ENCODE results near the gene ITFG1. TPM values are rescaled to one million over a fixed set of nuclear protein-coding genes. Genes with fewer than 3 reads are reported as not detected.

ITFG1 gene
- total and polyA plus RNA-seq, 2 of the 13 experiments (the other 11 are each of a cell fraction or from before 2014, with no cell fraction given), result 74.5 to 150 TPM

GRCh38 chr16:47492428-47493377 lies 31.8 kb upstream of the ITFG1 start (continued):
- peak; percentile 76 for TF ChIP-seq XRCC5 (optimal IDR thresholded peaks at IDR 0.05; ENCODE audit: low read length)
- TF ChIP-seq ZNF761 (CRISPR knock-in tag; conservative IDR thresholded peaks at IDR 0.05), result no peak
- no peak for TF ChIP-seq ONECUT2 (CRISPR knock-in tag; IDR thresholded peaks at IDR 0.05)
- TF ChIP-seq RBAK (CRISPR knock-in tag; IDR thresholded peaks at IDR 0.05), result no peak
- TF ChIP-seq PREB (CRISPR knock-in tag; IDR thresholded peaks at IDR 0.05), result no peak
- no peak for TF ChIP-seq FOXP1 (IDR thresholded peaks at IDR 0.05)
- peak; percentile 67 for TF ChIP-seq FOXP1 (CRISPR knock-in tag; IDR thresholded peaks at IDR 0.05)
- TF ChIP-seq TAF1 (CRISPR knock-in tag; IDR thresholded peaks at IDR 0.05), result peak; percentile 58
- no peak for TF ChIP-seq SIN3A (IDR thresholded peaks at IDR 0.05; ENCODE audit: borderline replicate concordance, low read depth, low read length)
- peak; percentile 86 for TF ChIP-seq HDAC1 (CRISPR knock-in tag; IDR thresholded peaks at IDR 0.05)
- TF ChIP-seq ZSCAN20 (CRISPR knock-in tag; IDR thresholded peaks at IDR 0.05; ENCODE audit: borderline replicate concordance), result no peak
- no peak for TF ChIP-seq ARID3A (IDR thresholded peaks at IDR 0.05; ENCODE audit: low read depth, low read length)
- TF ChIP-seq IKZF5 (CRISPR knock-in tag; IDR thresholded peaks at IDR 0.05), result peak; percentile 89
- no peak for TF ChIP-seq MNT (IDR thresholded peaks at IDR 0.05)
- TF ChIP-seq MLX (CRISPR knock-in tag; IDR thresholded peaks at IDR 0.05), result no peak; the same call in 1 of the 2 replicates
- 0 out of 2 replicates have a peak, but pooled peaks have one; percentile 56 for TF ChIP-seq MTA1 (CRISPR knock-in tag; IDR thresholded peaks at IDR 0.05; ENCODE audit: borderline replicate concordance)
- TF ChIP-seq PHF8 (CRISPR knock-in tag; IDR thresholded peaks at IDR 0.05), result 0 out of 2 replicates have a peak, but pooled peaks have one; percentile 18
- no peak for TF ChIP-seq HIVEP1 (CRISPR knock-in tag; IDR thresholded peaks at IDR 0.05)
- peak; percentile 31; the same call in 1 of the 2 replicates for TF ChIP-seq NFYB (CRISPR knock-in tag; IDR thresholded peaks at IDR 0.05)
- peak; percentile 49; the same call in 1 of the 2 replicates for TF ChIP-seq ZBTB38 (CRISPR knock-in tag; IDR thresholded peaks at IDR 0.05)
- TF ChIP-seq ZNF770 (CRISPR knock-in tag; IDR thresholded peaks at IDR 0.05), result no peak
- TF ChIP-seq ZBTB8A (CRISPR knock-in tag; IDR thresholded peaks at IDR 0.05; ENCODE audit: borderline replicate concordance, low read depth), result no peak

All from HepG2 (cell line).